Fibroblast of pulmonary artery (primary cell): ENCODE measurements around the gene OXSM.

Source experiments
- DNase-seq: peaks from one replicate; pipeline ENCODE4 v3.0.0-alpha.2; 2010; ENCODE audit warnings: low read depth
- H3K4me3 ChIP-seq: replicated peaks from 2 replicates; pipeline ENCODE4 v1.5.1; 2011; ENCODE audit warnings: low read depth, mild to moderate bottlenecking, control low read depth, low read length, moderate library complexity
- CTCF ChIP-seq: IDR thresholded peaks from 2 replicates; pipeline ENCODE4 v1.5.1; 2011; ENCODE audit warnings: mild to moderate bottlenecking, control low read depth, low read length, inconsistent platforms; ENCODE audit errors: missing control alignments

The OXSM gene

DNA sequence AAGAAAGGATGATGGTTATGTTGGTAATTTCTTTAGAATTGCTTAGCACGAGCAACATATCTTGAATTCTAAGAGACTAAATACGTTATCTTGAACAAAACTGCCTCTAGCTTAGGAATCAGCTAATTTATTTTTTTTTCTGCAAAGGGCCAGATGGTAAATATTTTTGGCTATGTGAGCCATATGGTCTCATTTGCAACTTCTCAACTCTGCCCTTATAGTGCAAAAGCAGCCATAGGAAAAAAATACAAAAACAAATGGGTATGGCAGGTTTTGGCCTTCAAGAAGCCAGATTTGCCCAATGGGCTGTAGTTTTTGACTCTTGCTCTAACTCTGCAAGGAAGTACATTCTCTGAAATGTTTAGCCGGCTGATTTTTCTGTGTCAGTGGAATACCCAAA is 11.9 kb downstream of the OXSM start:
- H3K4me3 ChIP-seq, result no peak overlapping the region
- no peak for TF ChIP-seq CTCF
- DNase-seq, result no peak

- no peak overlapping the region for H3K4me3 ChIP-seq
- TF ChIP-seq CTCF, result no peak
- no peak for DNase-seq
Observed at GRCh38 chr3:25803833-25804232, 13.9 kb downstream of the OXSM start.

DNA sequence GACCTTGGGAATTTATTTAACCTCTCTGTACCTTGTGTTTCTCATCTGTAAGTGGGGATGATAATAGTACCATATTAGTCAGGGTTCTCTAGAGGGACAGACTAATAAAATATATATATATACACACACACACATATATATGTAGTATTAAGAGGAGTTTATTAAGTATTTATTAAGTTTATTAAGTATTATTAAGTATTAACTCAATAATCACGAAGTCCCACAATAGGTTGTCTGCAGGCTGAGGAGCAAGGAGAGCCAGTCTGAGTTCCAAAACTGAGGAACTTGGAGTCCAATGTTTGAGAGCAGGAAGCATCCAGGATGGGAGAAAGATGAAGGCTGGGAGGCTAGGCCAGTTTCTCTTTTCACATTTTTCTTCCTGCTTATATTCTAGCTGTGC is 14.8 kb downstream of the OXSM start:
- no peak for TF ChIP-seq CTCF
- DNase-seq, result no peak
- H3K4me3 ChIP-seq, result no peak overlapping the region

DNA sequence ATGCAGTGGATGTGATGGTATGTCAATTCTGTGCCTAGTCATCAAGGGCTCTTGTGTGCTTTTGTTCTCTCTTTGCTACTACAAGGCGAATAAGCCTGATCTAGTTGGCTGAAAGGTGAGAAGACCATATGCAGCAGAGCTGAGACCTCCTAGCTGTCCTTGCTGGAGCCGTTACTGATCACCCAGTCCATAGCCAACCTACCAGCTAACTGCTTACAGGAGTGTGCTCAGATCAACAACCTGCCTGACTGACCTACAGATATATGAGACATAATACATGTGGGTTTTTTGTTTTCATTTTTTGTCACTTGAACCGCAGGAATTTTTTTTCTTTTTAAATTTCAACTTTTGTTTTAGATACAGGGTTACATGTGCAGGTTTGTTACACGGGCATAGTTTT is 22.8 kb downstream of the OXSM start:
- no peak for TF ChIP-seq CTCF
- H3K4me3 ChIP-seq, result no peak overlapping the region
- no peak for DNase-seq

DNA sequence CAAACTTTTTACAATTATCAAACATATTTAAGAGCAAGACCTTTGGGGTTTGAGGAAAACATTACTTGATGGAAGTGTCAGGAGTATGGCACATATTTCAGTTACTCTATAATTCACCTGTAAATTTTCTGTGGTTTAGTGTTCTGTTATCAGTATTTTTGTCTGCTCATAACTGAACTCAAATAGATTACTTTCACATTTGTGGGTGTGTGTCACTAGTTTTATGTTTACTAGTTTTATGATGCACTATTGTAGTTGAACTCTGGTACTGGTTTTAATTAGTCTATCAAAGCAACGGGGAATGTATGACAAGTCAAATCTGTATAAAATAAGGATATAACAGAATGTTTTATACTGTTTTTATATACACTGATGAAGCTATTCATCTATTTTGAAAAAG is 27.2 kb downstream of the OXSM start:
- H3K4me3 ChIP-seq, result no peak overlapping the region

GRCh38 chr3:25817638-25818037 is 27.7 kb downstream of the OXSM start:
- H3K4me3 ChIP-seq, result no peak overlapping the region
- no peak for DNase-seq
- no peak for TF ChIP-seq CTCF

More for the DNA sequence above, 27.2 kb downstream of the OXSM start:
- no peak for TF ChIP-seq CTCF
- no peak for DNase-seq

- H3K4me3 ChIP-seq, result no peak overlapping the region
- no peak for TF ChIP-seq CTCF
- DNase-seq, result no peak
Observed at GRCh38 chr3:25818335-25818734, 28.4 kb downstream of the OXSM start.
